HUES6 (cell line): ENCODE data around the gene C16orf95.

Experiments
- H3K27ac ChIP-seq: 2 replicates; pipeline ENCODE4 v1.7.0; 2013; ENCODE audit warnings: low read depth, mild to moderate bottlenecking, low read length, inconsistent platforms
- H3K27me3 ChIP-seq: 2 replicates; pipeline ENCODE4 v1.6.1; 2013; ENCODE audit warnings: low read length; ENCODE audit not compliant: control insufficient read depth, insufficient read depth
- H3K36me3 ChIP-seq: 2 replicates; pipeline ENCODE4 v1.6.1; 2013; ENCODE audit warnings: low read length; ENCODE audit not compliant: control insufficient read depth, insufficient read depth
- H3K4me1 ChIP-seq: 2 replicates; pipeline ENCODE4 v1.6.1; 2013; ENCODE audit warnings: low read length; ENCODE audit not compliant: control insufficient read depth, insufficient read depth
- H3K4me3 ChIP-seq: 2 replicates; pipeline ENCODE4 v1.5.1; 2013; ENCODE audit warnings: low read depth, low read length
- H3K9ac ChIP-seq: one replicate; pipeline ENCODE4 v1.6.1; 2013; ENCODE audit warnings: mild to moderate bottlenecking, low read length
- H3K9me3 ChIP-seq: 2 replicates; pipeline ENCODE4 v1.6.1; 2013; ENCODE audit warnings: low read depth, low read length; ENCODE audit not compliant: control insufficient read depth, insufficient read depth

C16orf95 gene

DNA sequence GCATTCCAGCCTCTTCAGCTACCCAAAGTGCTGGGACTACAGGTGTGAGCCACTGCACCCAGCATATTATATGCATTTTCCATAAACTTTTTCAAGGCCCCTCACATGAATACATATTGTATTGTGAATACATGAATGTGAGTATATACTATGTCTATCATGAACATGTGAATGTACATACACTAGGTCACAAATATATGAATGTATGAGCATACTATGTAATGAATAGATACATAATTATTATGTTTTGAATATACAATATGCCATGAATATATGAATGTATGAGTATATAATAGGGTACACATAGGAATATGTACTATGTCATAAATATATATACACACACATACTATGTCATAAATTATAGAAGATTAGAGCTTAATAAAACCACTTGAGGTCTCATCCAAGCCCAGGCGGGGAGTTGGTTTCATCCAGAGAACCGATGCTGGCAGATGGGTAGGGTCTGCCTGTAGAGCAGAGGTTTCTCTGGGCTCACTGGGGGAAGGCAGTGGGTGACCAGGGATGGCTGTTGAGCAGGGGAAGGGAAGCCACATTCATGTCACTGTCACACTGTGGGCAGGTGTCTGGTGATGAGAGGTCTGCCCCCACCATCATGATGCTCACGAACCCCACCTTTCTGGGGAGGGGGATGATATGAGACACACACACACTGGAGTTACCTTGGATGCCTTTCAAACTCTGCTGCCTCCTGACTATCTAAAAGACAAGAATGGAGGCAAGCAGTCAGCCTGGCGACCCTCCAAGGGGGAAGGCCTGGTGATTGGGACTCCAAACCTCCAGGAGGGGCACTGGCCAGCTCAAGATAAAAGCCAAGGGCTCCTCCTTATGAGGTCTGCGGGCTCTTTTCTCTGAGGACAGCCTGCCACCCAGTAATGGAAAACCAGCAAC is 7.3 kb downstream of the C16orf95 start:
- Histone ChIP-seq H3K4me3 (no peak overlapping the region), H3K9me3 (0 out of 2 replicates have a peak, but pooled peaks cover 6% of the 10 kb centered on the region), H3K36me3 (no peaks in the 10 kb centered on the region), H3K4me1 (peaks cover 16% of the 10 kb centered on the region), H3K9ac (no peak overlapping the region), H3K27ac (no peak overlapping the region), H3K27me3 (no peaks in the 10 kb centered on the region)

DNA sequence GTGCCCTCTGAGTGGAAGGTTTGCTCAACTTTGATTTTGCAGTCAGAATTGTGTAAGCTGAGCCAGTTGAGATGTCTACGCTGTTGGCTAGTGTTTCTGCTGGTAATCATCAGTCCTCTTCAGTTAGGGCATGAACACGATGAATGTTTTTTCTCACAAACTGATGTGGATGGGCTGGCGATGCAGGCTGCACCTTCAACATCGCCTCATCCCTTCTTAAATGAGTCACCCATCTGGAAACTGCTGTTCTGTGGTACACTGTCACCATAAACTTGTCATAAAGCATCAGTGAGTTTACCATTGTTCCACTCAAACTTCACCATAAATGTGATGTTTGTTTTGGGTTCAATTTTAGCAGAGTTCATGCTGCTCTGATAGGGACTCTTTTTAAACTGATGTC is 8.4 kb downstream of the C16orf95 start:
- Histone ChIP-seq H3K27me3 (no peaks in the 10 kb centered on the region), H3K27ac (no peak overlapping the region), H3K4me1 (peaks cover 17% of the 10 kb centered on the region), H3K9ac (no peak overlapping the region), H3K9me3 (0 out of 2 replicates have a peak, but pooled peaks cover 6% of the 10 kb centered on the region), H3K4me3 (no peak overlapping the region), H3K36me3 (no peaks in the 10 kb centered on the region)

DNA sequence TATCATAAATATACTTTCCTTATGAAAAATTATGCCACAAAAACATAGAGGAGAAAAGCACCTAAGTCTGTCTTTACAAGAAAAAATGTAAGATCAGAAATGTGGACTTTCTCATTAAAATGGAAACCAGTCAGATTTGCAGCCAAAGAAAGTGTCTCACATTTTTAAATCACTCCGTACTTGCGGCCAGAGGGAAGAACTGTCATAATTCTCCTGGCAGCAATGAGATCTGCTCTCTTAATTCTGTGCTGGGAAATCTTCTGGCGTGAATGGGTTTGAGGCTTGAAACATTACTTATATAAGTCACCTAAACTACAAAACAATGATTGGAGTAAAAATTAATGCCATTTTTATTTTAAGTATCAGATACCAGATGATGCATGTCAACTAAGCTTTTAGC is 10.7 kb downstream of the C16orf95 start:
- Histone ChIP-seq H3K27ac (no peak overlapping the region), H3K9ac (no peak overlapping the region), H3K36me3 (no peaks in the 10 kb centered on the region), H3K4me1 (peaks cover 17% of the 10 kb centered on the region), H3K4me3 (no peak overlapping the region), H3K9me3 (0 out of 2 replicates have a peak, but pooled peaks cover 6% of the 10 kb centered on the region), H3K27me3 (no peaks in the 10 kb centered on the region)

DNA sequence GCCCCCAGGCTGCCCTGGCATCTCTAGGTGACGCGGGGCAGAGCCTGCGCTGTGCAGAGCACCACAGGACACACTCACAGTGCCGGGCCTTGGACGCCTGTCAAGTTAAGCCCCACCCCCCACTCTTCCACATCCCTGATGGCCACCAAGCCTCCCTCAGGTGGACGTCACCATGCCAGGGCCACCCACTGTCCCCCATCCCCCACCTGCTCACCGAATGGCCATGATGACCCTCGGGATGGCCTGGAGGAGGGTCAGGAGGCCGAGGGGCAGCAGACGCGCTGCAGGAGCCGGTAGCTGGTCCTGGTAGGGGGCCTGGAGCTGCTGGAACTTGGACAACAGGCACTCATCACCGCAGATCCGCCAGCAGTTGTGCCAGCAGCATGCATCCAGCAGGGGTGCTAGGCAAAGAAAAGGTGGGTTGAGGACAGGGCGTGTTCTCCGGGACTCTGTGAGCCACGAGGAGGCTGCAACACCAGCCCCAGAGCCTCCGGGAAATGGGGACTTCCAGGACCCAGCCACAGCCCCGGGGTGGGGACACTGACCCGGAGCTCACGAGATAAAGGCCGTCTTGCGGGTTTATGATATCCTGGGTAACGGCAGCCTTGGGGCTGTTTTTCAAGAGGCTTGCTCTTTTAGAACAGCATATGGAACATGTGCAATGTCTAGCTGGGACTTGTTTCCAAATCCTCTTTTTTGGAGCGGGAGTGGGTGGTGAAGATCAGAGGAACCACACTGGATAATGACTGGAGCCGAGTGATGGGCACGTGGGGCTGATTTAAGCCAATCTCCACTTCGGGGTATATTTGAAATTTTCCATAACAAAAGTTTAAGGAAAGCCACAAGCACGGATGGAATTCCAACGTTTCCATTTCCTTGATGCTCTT is 11.4 kb downstream of the C16orf95 start:
- Histone ChIP-seq H3K9me3 (0 out of 2 replicates have a peak, but pooled peaks cover 6% of the 10 kb centered on the region), H3K4me1 (peaks cover 17% of the 10 kb centered on the region), H3K9ac (peak overlapping the region; percentile 6), H3K27me3 (no peaks in the 10 kb centered on the region), H3K36me3 (no peaks in the 10 kb centered on the region), H3K4me3 (no peak overlapping the region), H3K27ac (no peak overlapping the region)

DNA sequence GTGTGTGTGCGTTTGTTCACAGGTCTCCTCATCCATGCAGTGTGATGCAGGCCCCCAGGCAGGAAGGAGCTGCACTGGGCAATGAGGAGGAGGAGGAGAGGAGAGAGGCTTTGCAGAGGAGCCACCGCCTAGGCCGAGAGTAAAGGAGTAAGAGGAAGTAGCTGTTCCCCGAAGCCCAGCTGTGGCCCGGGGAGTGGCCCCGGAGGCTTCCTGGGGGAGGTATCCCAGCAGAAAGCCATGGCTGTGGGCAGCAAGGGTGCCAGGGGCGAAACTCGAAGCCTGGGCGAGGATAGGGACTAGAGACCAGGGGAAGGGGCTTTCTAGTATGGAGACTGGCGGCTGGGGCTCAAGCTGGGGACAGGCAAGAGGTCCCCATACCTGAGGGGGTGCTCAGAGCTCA is 12.2 kb downstream of the C16orf95 start:
- Histone ChIP-seq H3K27ac (no peak overlapping the region), H3K27me3 (no peaks in the 10 kb centered on the region), H3K9ac (no peak overlapping the region), H3K4me1 (peaks cover 17% of the 10 kb centered on the region), H3K4me3 (no peak overlapping the region), H3K9me3 (0 out of 2 replicates have a peak, but pooled peaks cover 6% of the 10 kb centered on the region), H3K36me3 (no peaks in the 10 kb centered on the region)

DNA sequence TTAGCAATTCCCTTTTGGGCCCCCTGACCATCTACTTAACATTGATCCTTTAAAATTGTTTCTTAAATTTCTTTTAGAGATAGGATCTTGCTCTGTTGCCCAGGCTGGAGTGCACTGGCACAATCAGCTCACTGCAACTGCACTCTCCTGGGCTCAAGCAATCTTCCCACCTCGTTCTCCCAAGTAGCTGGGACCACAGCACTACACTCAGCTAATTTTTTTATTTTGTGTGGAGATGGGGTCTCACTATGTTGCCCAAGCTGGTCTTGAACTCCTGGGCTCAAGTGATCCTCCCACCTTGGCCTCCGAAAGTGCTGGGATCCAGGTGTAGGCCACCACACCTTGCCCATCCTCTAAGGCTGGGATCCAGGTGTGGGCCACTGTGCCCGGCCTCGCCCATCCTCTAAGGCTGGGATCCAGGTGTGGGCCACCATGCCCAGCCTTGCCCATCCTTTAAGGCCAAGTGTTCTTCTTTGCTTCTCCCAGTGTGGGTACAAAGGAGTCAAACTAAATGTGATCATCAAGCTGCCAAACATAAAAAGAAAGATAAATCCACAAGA is 13.2 kb downstream of the C16orf95 start:
- H3K27ac ChIP-seq, result no peak overlapping the region
- H3K4me1 ChIP-seq, result peaks cover 17% of the 10 kb centered on the region
- no peak overlapping the region for H3K9ac ChIP-seq
- H3K36me3 ChIP-seq, result no peaks in the 10 kb centered on the region
- 0 out of 2 replicates have a peak, but pooled peaks cover 6% of the 10 kb centered on the region for H3K9me3 ChIP-seq
- H3K27me3 ChIP-seq, result no peaks in the 10 kb centered on the region
- H3K4me3 ChIP-seq, result no peak overlapping the region

DNA sequence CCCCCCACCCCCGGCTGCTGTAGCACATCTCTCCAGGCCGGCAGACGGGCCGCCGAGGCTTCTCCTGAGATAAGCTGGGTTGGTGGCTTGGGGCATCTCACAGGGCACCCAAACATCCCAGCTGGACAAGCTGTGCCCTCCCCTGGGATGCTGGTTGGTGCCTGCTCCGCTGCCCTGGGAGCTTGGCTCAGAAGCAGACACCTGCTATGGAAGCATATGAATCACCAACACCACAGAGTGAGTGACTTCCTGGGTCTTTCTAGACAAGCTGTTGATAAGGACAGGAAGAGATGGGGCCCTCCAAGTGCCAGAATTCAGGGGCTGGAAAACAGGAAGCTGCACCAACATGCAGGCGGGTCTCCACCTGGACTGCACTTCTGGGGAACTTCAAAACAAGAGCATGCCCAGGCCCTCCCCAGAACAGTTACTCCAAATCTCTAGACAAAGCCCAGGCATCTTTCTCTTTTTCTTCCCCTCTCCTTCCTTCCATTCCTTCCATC is 13.7 kb downstream of the C16orf95 start:
- H3K4me3 ChIP-seq, result no peak overlapping the region
- no peaks in the 10 kb centered on the region for H3K27me3 ChIP-seq
- no peak overlapping the region for H3K9ac ChIP-seq
- H3K9me3 ChIP-seq, result 0 out of 2 replicates have a peak, but pooled peaks cover 1% of the 10 kb centered on the region
- H3K36me3 ChIP-seq, result no peaks in the 10 kb centered on the region
- peaks cover 17% of the 10 kb centered on the region for H3K4me1 ChIP-seq
- no peak overlapping the region for H3K27ac ChIP-seq

DNA sequence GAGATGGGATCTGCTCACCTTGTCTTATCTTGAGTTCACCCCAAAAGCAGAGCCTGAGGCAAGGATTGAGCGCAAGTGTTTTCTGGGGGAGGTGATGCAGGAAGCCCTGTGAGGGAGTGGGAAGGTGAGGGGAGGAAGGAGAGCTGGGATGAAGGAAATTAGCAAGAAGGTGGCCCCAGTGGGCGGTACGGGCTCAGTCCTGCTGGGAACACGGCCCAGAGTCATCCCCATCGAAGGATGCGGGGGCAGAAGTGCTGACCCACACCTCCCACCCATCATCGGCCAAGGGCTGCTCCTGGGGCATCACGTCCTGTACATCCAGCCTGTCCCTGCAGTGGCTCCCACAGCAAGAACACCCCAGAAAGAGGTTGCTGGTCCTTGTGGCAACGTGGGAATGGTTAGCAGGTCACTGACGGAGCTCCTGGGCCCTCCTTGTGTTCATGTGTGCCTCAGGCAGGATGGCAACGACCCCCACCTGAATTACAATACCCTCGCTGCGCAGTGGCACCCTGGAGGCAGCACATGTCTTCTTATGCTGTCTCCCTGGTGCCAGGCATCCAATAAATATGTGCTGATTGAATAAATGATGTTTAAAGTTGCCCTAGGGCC is 18.2 kb downstream of the C16orf95 start:
- H3K36me3 ChIP-seq, result no peaks in the 10 kb centered on the region
- no peak overlapping the region for H3K27ac ChIP-seq
- peaks cover 3% of the 10 kb centered on the region; the same call in 1 of the 2 replicates for H3K4me1 ChIP-seq
- no peaks in the 10 kb centered on the region for H3K9me3 ChIP-seq
- no peak overlapping the region for H3K4me3 ChIP-seq
- no peaks in the 10 kb centered on the region for H3K27me3 ChIP-seq
- no peak overlapping the region for H3K9ac ChIP-seq

DNA sequence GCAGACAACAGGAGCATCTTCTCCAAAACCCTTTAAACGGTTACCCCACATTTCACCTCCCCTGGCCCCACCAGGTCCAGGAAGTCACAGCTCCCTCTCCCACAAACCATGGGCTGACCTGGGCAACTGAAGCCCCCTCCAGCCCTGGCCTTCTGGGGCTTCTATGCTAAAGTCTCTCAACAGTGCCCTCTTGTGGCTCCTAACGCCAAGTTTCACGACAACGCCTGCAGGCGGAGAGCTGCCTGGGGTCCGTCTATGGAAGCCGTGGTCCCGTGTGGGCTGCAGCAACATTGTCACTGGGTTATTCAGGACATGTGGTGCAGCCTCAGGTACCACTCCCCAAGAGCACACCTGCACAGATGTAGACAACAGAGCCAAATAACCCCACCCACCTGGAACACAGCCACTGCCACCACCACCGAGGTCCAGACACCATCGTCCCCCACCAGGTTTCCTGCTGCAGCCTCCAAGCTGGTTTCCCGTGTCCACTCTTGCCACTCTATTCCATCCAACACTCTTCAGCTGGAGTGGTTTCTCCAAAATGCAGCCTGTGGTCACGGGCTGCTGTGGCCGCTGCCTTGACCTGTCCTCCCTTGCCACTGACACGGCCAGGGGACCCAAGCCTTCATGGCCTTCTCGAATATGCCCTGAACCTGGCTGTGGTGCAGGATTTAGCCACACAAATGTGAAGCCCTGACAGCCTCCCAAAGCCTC is 19.1 kb downstream of the C16orf95 start:
- Histone ChIP-seq H3K9ac (no peak overlapping the region), H3K4me1 (peaks cover 3% of the 10 kb centered on the region; the same call in 1 of the 2 replicates), H3K36me3 (no peaks in the 10 kb centered on the region), H3K27me3 (no peaks in the 10 kb centered on the region), H3K4me3 (no peak overlapping the region), H3K9me3 (no peaks in the 10 kb centered on the region), H3K27ac (no peak overlapping the region)

DNA sequence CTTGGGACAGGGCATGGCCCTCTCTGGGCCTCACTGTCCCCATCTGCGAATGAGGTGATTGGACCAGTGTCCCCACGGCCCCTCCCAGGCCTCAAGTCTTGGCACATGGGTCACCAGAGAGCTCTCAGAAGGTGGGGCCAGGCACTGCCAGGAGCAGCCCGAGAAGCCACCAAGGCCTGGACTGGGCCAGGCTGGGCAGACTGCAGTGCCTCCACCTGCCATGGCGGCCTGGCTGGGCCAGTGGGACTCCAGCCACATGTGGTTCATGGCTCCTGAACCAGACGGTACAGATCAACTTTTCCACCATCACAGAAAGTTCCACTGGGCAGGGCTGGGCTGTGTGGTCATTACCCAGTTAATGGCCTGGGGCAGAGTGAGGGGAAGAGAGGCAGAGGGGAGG is 19.8 kb downstream of the C16orf95 start:
- Histone ChIP-seq H3K27ac (no peak overlapping the region), H3K9ac (no peak overlapping the region), H3K4me3 (no peak overlapping the region), H3K27me3 (no peaks in the 10 kb centered on the region), H3K4me1 (peaks cover 3% of the 10 kb centered on the region; the same call in 1 of the 2 replicates), H3K9me3 (peaks cover 3% of the 10 kb centered on the region), H3K36me3 (no peaks in the 10 kb centered on the region)
